Stimulated activated CD8-positive, alpha-beta memory T cell treated with anti-CD3 and anti-CD28 coated beads, Interleukin-7, amount 100 ng/mL, for 24 hours (primary cell): ENCODE data around the gene GK.
"Not testable (repeated sequence)": the region's sequence is repeated elsewhere in the genome, so short reads cannot be mapped to it uniquely, and the experiment has no call there.

ENCODE experiments used
- DNase-seq: peaks from one replicate; pipeline ENCODE4 v3.0.0-alpha.2; 2020; ENCODE audit warnings: low read depth

The GK gene

DNA sequence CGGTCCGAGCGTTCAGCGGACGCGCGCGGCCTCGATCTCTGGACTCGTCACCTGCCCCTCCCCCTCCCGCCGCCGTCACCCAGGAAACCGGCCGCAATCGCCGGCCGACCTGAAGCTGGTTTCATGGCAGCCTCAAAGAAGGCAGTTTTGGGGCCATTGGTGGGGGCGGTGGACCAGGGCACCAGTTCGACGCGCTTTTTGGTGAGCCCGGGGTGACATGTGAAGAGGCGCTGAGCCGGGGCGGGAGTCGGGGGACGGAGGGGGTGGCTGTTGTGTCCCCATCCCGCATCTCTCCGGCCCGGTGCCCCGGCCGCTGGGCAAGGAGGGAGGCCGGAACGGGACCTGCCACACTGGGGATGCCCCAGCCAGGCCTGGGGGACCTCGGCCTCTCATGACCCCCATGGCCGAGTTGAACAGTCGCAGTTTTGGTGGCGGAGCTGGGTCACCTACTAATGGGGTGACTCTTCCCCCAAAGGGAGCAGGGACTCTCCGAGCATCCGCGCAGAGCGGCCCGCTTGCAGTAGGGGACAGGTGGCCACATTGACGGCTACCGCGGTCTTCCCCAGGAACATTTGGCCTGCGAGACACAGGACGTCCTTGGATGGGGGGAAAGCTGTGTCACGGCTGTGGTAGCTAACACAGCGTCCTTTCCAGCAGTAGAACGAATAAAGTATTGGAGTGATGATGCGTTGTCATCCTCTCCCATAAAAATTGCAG, at the start of gene GK:
Gene GK, plus strand, starts transcription at position 9 of the 717 bp plus-strand sequence. Its CDS starts 115 bp downstream, at position 124.
- DNase-seq = no peak

DNA sequence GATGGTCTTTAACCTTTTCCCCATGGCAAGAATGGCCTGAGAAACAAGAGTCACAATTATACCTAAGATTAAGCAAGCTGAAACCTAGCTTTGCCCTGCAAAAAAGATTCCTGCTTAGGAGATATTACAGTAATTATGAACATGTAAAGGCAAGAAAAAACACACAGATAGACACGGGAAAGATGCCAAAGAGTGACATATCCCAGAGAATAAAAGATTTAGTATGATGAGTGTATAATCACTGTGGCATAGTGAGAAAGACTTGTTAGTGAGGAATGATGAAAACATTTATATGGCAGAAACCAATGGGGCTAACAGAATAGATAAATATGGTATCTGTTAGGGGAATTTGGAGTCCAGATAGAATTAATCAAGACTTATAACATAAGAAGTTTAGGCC, 46.1 kb upstream of the GK start:
- DNase-seq = no peak

GRCh38 chrX:30610026-30610425, 43.2 kb upstream of the GK start:
- no peak for DNase-seq

GRCh38 chrX:30612250-30612655, 41.0 kb upstream of the GK start:
- no peak for DNase-seq

GRCh38 chrX:30613721-30614120, 39.5 kb upstream of the GK start:
- no peak for DNase-seq

GRCh38 chrX:30615229-30615628, 38.0 kb upstream of the GK start:
- DNase-seq = no peak

GRCh38 chrX:30618160-30618765, 35.0 kb upstream of the GK start:
- DNase-seq = no peak

GRCh38 chrX:30620125-30620524, 33.1 kb upstream of the GK start:
- no peak for DNase-seq

DNA sequence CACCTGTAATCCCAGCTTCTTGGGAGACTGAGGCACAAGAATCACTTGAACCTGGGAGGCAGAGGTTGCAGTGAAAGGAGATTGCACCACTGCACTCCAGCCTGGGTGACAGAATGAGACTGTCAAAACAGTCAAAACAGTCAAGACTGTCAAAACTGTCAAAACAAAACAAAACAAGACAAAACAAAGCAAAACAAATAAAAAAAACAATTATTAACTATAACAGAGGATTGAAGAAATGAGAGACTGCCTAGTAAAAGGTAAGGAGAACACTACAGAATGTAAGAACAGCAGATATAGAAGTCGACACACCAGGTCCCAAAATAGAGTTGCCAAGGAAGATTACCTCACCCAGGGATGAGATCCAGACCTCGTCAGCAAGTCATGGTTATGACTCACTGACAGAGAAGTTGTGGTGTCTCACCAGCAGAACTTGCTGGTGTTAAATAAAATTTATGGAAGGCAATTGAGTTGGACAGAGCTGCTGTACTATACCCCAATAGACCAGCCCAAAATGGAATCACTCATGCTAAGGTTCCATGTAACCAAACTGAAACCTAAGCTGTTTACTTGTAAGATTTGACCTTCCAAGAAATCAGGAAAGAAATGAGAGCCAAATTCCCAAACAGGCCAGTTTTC, 32.1 kb upstream of the GK start:
- DNase-seq = no peak

DNA sequence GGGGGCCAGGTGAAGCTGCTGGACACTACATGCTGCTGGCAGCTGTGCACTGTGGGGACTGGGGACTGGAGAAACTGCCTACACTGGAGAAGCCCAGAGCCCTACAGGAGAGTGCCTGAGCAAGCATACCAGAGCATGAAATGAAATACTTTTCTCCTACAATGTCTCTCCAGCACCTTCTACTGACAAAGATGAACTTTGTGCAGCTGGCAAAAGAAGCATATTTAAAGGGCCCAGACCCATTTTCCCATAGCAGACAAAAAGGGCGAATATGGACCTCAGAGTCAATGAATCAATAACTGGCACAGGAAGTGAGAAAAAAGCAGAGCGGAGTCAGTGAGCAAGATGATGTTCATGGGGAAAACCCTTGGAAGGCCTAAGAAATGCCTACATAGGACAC, 30.9 kb upstream of the GK start:
- no peak for DNase-seq

- no peak for DNase-seq
Observed at GRCh38 chrX:30626402-30626801, 26.8 kb upstream of the GK start.

GRCh38 chrX:30627818-30628652, 25.2 kb upstream of the GK start:
- no peak for DNase-seq

GRCh38 chrX:30634070-30634469, 19.2 kb upstream of the GK start:
- not testable (repeated sequence) for DNase-seq

DNA sequence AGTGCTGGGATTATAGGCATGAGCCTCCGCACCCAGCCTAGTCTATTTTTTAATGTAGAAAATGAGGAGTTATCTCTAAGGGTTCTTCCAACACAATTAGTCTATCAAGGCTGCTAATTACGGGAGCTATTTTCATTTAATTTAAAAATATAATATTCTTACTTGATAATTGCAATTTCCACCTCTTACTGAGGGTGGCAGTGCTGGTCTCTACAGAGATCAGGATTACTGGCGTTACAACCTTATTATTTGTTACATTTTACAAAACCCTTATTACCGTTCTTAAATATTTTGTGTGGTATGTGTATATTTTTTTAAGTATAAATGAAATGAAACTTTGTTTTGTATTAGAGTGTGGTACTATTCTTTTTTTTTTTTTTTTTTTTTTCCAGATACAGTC, 17.6 kb upstream of the GK start:
- DNase-seq = no peak

- no peak for DNase-seq
Observed at GRCh38 chrX:30637874-30638815, 15.1 kb upstream of the GK start.

GRCh38 chrX:30639702-30640101, 13.5 kb upstream of the GK start:
- DNase-seq = not testable (repeated sequence)

DNA sequence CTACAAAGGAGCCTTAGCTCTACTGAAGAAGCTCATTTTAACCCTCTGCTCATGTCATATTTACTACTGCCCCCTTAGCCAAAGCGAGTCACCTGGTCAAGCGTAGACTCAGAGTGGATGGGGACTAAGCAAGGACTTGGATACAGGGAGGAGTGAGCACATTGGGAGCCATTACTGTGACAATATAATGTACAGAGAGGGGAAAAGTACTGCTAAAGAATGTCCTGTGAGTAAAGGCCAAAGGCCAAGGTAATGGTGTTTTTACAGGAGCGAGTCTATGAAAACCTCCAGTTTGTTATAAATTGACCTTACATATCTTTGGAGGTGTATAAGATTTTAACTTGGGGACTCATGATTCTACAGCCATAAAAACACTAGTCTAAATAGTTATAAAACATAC, 10.6 kb upstream of the GK start:
- DNase-seq = no peak

GRCh38 chrX:30643313-30643821, 9.9 kb upstream of the GK start:
- no peak for DNase-seq

DNA sequence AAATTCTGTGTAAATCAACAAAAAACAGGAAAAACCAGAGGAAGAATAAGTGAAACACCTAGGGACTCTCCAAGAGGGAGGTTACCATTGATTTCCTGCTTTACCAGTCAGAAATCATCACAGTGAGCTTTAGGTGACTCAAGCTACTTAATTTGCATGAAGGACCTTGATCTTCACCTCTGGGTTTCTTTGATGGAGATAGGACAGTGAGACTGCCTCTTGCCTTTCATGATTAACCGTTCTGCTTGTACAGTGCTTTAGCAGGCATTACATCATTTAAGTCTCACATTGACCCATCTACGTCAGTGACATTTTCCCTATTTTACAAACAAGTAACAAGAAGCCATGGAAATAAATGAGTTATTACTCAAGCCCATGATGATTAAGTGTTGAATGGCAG, 3.4 kb upstream of the GK start:
- no peak for DNase-seq

DNA sequence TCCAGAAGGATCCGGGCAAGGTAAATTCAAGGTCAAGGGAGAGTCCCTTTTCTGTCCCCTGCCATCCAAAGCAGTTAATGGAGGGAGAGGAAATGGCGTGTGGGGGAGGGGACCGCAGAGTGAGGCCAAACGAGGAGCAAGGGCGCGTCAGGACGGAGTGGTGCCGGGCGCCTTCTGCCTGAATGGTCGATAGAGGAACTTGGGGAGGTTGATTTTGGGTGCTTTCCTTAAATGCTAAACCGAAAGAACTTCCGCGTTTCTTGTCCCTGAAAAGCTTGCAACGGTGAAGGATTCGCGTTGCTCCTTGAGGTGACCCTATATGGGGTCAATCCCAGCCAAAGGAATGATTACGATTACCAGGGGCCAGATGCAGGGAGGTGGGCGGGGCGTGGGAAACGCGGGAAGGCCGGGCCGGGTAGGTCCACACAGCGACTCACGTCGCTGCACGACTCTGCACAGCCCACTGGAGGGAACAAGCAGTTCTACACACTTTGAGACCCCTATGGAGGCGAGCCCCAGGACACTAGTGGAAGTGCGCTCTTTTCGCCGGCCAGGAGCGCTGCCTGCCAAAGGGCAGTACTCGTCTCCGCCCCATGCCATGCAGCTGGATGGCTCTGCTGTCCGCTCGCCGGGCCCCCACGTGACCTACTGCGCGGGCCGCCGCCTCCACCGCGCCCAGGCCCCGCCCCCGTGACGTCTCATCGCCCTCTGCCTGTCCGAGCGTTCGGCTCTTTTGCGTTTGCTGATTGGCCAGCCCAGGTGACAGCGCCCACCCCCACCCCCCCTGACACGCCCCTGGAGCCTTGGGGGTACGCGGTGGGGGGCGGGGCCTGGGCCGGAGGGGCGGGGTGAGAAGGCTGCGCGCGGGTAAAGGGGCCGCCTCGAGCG, 452 bp upstream of the GK start:
- DNase-seq = peak; percentile 79
